Mesendoderm (in vitro differentiated cells): ENCODE results near the gene PSMF1.

Experiments
- DNase-seq: peaks from one replicate; pipeline ENCODE4 v3.0.0; 2013
- H2AK5ac ChIP-seq: 2 replicates; pipeline ENCODE4 v1.6.1; 2013; ENCODE audit warnings: low read length, inconsistent platforms
- H2BK120ac ChIP-seq: 2 replicates; pipeline ENCODE4 v1.6.1; 2013; ENCODE audit warnings: low read depth, mild to moderate bottlenecking, low read length, moderate library complexity, mixed read lengths
- H2BK15ac ChIP-seq: replicated peaks from 2 replicates; pipeline ENCODE4 v1.6.1; 2013; ENCODE audit warnings: low read depth, mild to moderate bottlenecking, moderate library complexity
- H2BK5ac ChIP-seq: 2 replicates; pipeline ENCODE4 v1.6.1; 2013; ENCODE audit warnings: low read length, inconsistent platforms
- H3K18ac ChIP-seq: 2 replicates; pipeline ENCODE4 v1.6.1; 2013; ENCODE audit warnings: mild to moderate bottlenecking, low read length, mixed read lengths
- H3K23ac ChIP-seq: one replicate; pipeline ENCODE4 v1.6.1; 2013; ENCODE audit warnings: low read length
- H3K27ac ChIP-seq: 2 replicates; pipeline ENCODE4 v1.5.1; 2013; ENCODE audit warnings: low read depth, mild to moderate bottlenecking, inconsistent platforms, low read length, moderate library complexity
- H3K27me3 ChIP-seq: 2 replicates; pipeline ENCODE4 v1.6.1; 2013; ENCODE audit warnings: low read length, control low read depth, mild to moderate bottlenecking, inconsistent platforms; ENCODE audit not compliant: insufficient read depth, poor library complexity
- H3K36me3 ChIP-seq: 2 replicates; pipeline ENCODE4 v1.6.1; 2013; ENCODE audit warnings: low read length, inconsistent platforms; ENCODE audit not compliant: control insufficient read depth, insufficient read depth
- H3K4ac ChIP-seq: one replicate; pipeline ENCODE4 v1.6.1; 2013; ENCODE audit warnings: low read depth, mild to moderate bottlenecking, low read length, moderate library complexity
- H3K4me1 ChIP-seq: 2 replicates; pipeline ENCODE4 v1.6.1; 2013; ENCODE audit warnings: low read depth, low read length, inconsistent platforms; ENCODE audit not compliant: control insufficient read depth
- H3K4me2 ChIP-seq: 2 replicates; pipeline ENCODE4 v1.6.1; 2013; ENCODE audit warnings: low read length
- H3K4me3 ChIP-seq: 2 replicates; pipeline ENCODE4 v1.5.1; 2013; ENCODE audit warnings: mild to moderate bottlenecking, low read length
- H3K56ac ChIP-seq: one replicate; pipeline ENCODE4 v1.6.1; 2013; ENCODE audit warnings: low read length
- H3K79me1 ChIP-seq: 2 replicates; pipeline ENCODE4 v1.6.1; 2013; ENCODE audit warnings: low read length, inconsistent platforms
- H3K79me2 ChIP-seq: 2 replicates; pipeline ENCODE4 v1.6.1; 2013; ENCODE audit warnings: mild to moderate bottlenecking, low read length; ENCODE audit not compliant: control insufficient read depth, insufficient read depth
- H3K9ac ChIP-seq: 2 replicates; pipeline ENCODE4 v1.6.1; 2013; ENCODE audit warnings: low read length, inconsistent platforms
- H4K5ac ChIP-seq: one replicate; pipeline ENCODE4 v1.6.1; 2013; ENCODE audit warnings: low read length
- H4K8ac ChIP-seq: one replicate; pipeline ENCODE4 v1.6.1; 2013; ENCODE audit warnings: low read depth, mild to moderate bottlenecking, control low read depth, low read length, moderate library complexity
- WGBS: extraction: QIAGEN DNeasy Blood & Tissue Kit; methylation state at CpG from one replicate; pipeline ENCODE4 v1.1.7; 2013; ENCODE audit warnings: low lambda C conversion rate, missing lambda C conversion rate; ENCODE audit not compliant: insufficient coverage; ENCODE audit errors: extremely low coverage; 5-methylcytosine and 5-hydroxymethylcytosine counted together

Gene PSMF1

GRCh38 chr20:1160496-1160895 lies 42.1 kb downstream of the PSMF1 start:
- H2BK15ac ChIP-seq, result no peak overlapping the region
- no peaks in the 10 kb centered on the region for H3K27me3 ChIP-seq
- H3K23ac ChIP-seq, result no peak overlapping the region
- H3K4ac ChIP-seq, result no peak overlapping the region
- H2BK5ac ChIP-seq, result no peak overlapping the region
- no peak overlapping the region for H3K27ac ChIP-seq
- WGBS, result no CpG with 5 or more reads among the region's 10 CpGs
- no peak for DNase-seq
- no peak overlapping the region for H2AK5ac ChIP-seq
- H3K36me3 ChIP-seq, result peaks cover 8% of the 10 kb centered on the region
- no peak overlapping the region for H3K4me2 ChIP-seq
- H3K9ac ChIP-seq, result no peak overlapping the region
- no peak overlapping the region for H3K4me3 ChIP-seq
- no peak overlapping the region for H3K18ac ChIP-seq
- no peak overlapping the region for H3K56ac ChIP-seq
- no peak overlapping the region for H4K8ac ChIP-seq
- no peaks in the 10 kb centered on the region for H3K79me1 ChIP-seq
- no peak overlapping the region for H4K5ac ChIP-seq
- H3K4me1 ChIP-seq, result no peaks in the 10 kb centered on the region
- no peak overlapping the region for H2BK120ac ChIP-seq
- H3K79me2 ChIP-seq, result no peaks in the 10 kb centered on the region

- H3K56ac ChIP-seq, result no peak overlapping the region
- no peak overlapping the region for H3K23ac ChIP-seq
- no peak overlapping the region for H2BK120ac ChIP-seq
- no peak overlapping the region for H3K4me3 ChIP-seq
- no peak overlapping the region for H3K4me2 ChIP-seq
- H3K4ac ChIP-seq, result no peak overlapping the region
- no peak overlapping the region for H3K18ac ChIP-seq
- H2AK5ac ChIP-seq, result no peak overlapping the region
- no peak for DNase-seq
- peaks cover 9% of the 10 kb centered on the region for H3K36me3 ChIP-seq
- H3K9ac ChIP-seq, result no peak overlapping the region
- WGBS, result no CpG with 5 or more reads among the region's 12 CpGs
- H2BK15ac ChIP-seq, result no peak overlapping the region
- H3K79me2 ChIP-seq, result no peaks in the 10 kb centered on the region
- H3K4me1 ChIP-seq, result no peaks in the 10 kb centered on the region
- no peak overlapping the region for H2BK5ac ChIP-seq
- H3K27ac ChIP-seq, result no peak overlapping the region
- H3K79me1 ChIP-seq, result no peaks in the 10 kb centered on the region
- no peaks in the 10 kb centered on the region for H3K27me3 ChIP-seq
- no peak overlapping the region for H4K5ac ChIP-seq
- H4K8ac ChIP-seq, result no peak overlapping the region
Observed at GRCh38 chr20:1160991-1161390, 42.6 kb downstream of the PSMF1 start.

DNA sequence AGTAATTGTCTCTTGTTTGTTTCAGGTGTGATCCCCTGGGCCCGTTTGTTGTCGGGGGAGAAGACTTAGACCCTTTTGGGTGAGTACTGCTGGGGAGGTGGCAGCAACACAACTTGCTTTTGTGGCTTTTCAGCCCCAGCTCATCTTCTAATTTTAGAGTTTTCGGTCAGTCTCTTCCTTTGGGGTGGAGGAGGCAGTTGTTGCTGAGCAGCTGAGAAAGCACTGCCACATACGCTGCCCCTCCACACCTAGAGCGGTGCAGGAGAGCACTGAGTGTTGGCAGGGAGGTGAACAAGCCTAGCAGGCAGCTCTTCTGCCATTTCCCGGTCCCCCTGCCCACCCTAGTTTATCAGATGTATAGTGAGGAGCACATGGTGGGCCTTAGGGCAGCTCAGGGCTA lies 44.7 kb downstream of the PSMF1 start:
- Histone ChIP-seq H3K36me3 (peaks cover 9% of the 10 kb centered on the region), H3K4ac (no peak overlapping the region), H4K5ac (no peak overlapping the region), H2AK5ac (no peak overlapping the region), H3K4me3 (no peak overlapping the region), H3K79me1 (no peaks in the 10 kb centered on the region), H4K8ac (no peak overlapping the region), H2BK15ac (no peak overlapping the region), H3K23ac (no peak overlapping the region), H3K4me1 (no peaks in the 10 kb centered on the region), H3K4me2 (no peak overlapping the region), H2BK5ac (no peak overlapping the region), H3K18ac (no peak overlapping the region), H2BK120ac (no peak overlapping the region), H3K27ac (no peak overlapping the region), H3K27me3 (no peaks in the 10 kb centered on the region), H3K56ac (no peak overlapping the region), H3K79me2 (no peaks in the 10 kb centered on the region), H3K9ac (no peak overlapping the region)
- DNase-seq, result no peak
- WGBS, result no CpG with 5 or more reads among the region's 6 CpGs

- no peak for DNase-seq
- no peak overlapping the region for H2AK5ac ChIP-seq
- no peaks in the 10 kb centered on the region for H3K79me2 ChIP-seq
- H3K23ac ChIP-seq, result no peak overlapping the region
- H3K4me1 ChIP-seq, result no peaks in the 10 kb centered on the region
- H3K18ac ChIP-seq, result no peak overlapping the region
- H3K9ac ChIP-seq, result no peak overlapping the region
- H3K27ac ChIP-seq, result no peak overlapping the region
- H4K5ac ChIP-seq, result no peak overlapping the region
- no peak overlapping the region for H3K4ac ChIP-seq
- H3K4me2 ChIP-seq, result no peak overlapping the region
- no peak overlapping the region for H2BK120ac ChIP-seq
- H2BK15ac ChIP-seq, result no peak overlapping the region
- H3K56ac ChIP-seq, result no peak overlapping the region
- no peak overlapping the region for H2BK5ac ChIP-seq
- no peak overlapping the region for H4K8ac ChIP-seq
- H3K36me3 ChIP-seq, result peaks cover 12% of the 10 kb centered on the region
- H3K4me3 ChIP-seq, result no peak overlapping the region
- H3K27me3 ChIP-seq, result no peaks in the 10 kb centered on the region
- no peaks in the 10 kb centered on the region for H3K79me1 ChIP-seq
- no CpG with 5 or more reads among the region's 2 CpGs for WGBS
Observed at GRCh38 chr20:1163653-1164052, 45.3 kb downstream of the PSMF1 start.

GRCh38 chr20:1164871-1165270 lies 46.5 kb downstream of the PSMF1 start:
- Histone ChIP-seq H3K9ac (no peak overlapping the region), H2BK15ac (no peak overlapping the region), H3K27ac (no peak overlapping the region), H3K56ac (no peak overlapping the region), H3K4me3 (no peak overlapping the region), H3K36me3 (peaks cover 12% of the 10 kb centered on the region), H3K4ac (no peak overlapping the region), H2BK120ac (no peak overlapping the region), H3K79me1 (no peaks in the 10 kb centered on the region), H3K4me1 (no peaks in the 10 kb centered on the region), H3K4me2 (no peak overlapping the region), H3K23ac (no peak overlapping the region), H4K5ac (no peak overlapping the region), H3K79me2 (no peaks in the 10 kb centered on the region), H2AK5ac (no peak overlapping the region), H3K27me3 (no peaks in the 10 kb centered on the region), H4K8ac (no peak overlapping the region), H3K18ac (no peak overlapping the region), H2BK5ac (no peak overlapping the region)
- no CpG with 5 or more reads among the region's 7 CpGs for WGBS
- DNase-seq, result no peak

- Histone ChIP-seq H2BK15ac (no peak overlapping the region), H2AK5ac (no peak overlapping the region), H3K36me3 (peaks cover 12% of the 10 kb centered on the region), H3K9ac (no peak overlapping the region), H4K8ac (no peak overlapping the region), H3K27me3 (no peaks in the 10 kb centered on the region), H3K79me2 (no peaks in the 10 kb centered on the region), H3K27ac (no peak overlapping the region), H3K23ac (no peak overlapping the region), H3K79me1 (no peaks in the 10 kb centered on the region), H3K4me1 (no peaks in the 10 kb centered on the region), H3K4me2 (no peak overlapping the region), H2BK120ac (no peak overlapping the region), H3K4ac (no peak overlapping the region), H4K5ac (no peak overlapping the region), H2BK5ac (no peak overlapping the region), H3K56ac (no peak overlapping the region), H3K18ac (no peak overlapping the region), H3K4me3 (no peak overlapping the region)
- no CpG with 5 or more reads among the region's 1 CpG for WGBS
- no peak for DNase-seq
Observed at GRCh38 chr20:1165521-1165920, 47.1 kb downstream of the PSMF1 start.
